HG02884 (cell line): ENCODE measurements around the gene CADM1.

Source experiments
- ATAC-seq: cut with Tn5 transposase; IDR thresholded peaks from one replicate; pipeline ENCODE4 v1.9.1; 2021; ENCODE audit warnings: mild to moderate bottlenecking, moderate library complexity; ENCODE audit not compliant: unreplicated experiment

Gene CADM1

DNA sequence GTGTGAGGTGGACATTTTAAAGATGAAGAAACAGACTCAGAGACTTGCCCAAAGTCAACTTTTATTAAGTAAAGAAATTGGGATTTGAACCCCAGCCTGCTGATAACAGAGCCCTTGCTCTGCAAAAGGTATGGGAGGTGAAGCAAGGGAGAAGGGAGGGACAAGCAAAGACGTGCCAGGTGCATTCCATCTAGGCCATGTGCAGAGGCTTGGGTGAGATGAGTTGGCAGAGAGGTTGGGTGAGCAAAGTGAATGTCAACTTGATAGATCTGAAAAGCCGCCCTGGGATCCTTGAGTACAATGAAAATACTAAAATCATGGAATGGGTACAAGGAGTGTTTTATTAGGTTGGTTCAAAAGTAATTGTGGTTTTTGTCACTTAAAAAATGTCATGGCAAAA is 341.3 kb downstream of the CADM1 start:
- no peak for ATAC-seq

DNA sequence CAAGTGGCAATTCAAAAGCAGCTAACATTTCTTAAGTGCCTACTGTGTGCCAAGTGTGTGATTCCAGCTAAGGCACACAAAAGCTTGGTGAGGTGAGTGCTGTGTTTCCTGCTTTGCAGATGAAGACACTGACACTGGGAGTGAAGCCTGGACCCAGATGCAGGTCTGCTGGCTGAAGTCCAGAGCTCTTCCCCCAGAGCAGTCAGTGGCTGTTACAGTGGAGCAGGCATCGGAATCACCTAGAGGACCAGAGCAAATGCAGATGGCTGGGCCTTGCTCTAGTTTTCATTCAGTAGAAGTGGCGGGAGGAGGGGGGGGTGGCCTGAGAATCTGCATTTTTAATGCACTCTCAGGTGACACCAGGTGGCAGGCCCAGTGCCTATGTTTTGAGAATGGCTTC is 342.3 kb downstream of the CADM1 start:
- ATAC-seq = no peak

DNA sequence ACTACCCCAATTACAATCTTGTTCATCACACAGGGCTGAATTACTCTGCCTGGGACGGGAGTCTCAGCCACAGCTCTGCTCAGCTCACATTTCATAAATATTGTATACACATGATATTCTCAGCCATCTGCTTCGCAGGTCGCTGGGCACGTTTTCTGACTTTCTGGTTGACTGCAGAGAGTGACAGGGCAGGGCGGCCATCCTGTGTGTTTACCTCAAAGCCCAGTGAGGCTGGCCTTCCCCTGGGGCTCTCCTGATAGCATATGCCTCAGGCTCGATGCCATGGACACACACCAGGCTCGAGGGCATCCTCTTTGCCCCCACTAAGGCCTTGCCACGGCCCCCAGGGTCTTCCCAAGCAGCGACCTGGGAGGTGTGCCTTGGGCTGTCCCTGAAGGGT is 345.0 kb downstream of the CADM1 start:
- no peak for ATAC-seq

- ATAC-seq = no peak
Measured at GRCh38 chr11:115158053-115158452, 346.2 kb downstream of the CADM1 start.

DNA sequence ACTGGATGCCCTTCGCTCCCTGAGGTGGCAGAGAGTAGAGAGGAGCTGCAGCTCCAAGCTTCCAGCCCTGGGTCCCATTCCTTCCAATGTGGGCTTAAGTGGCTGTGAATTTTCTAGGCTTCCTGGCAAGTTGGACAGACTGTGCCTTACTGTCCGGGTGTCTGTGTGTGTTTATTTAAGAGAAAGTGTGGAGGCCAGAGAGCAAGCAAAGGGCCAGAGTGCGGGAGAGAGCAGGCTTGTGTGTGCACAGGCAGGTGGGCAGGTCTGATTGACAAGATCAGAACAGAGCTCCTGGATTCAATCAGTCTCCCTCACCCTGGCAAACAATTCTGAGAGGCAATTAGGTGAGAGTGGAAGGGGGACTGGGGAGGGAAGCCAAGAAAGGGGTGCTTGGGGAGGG is 347.0 kb downstream of the CADM1 start:
- no peak for ATAC-seq

- no peak for ATAC-seq
Measured at GRCh38 chr11:115155978-115156377, 348.2 kb downstream of the CADM1 start.

GRCh38 chr11:115155320-115155719 is 348.9 kb downstream of the CADM1 start:
- ATAC-seq = no peak

DNA sequence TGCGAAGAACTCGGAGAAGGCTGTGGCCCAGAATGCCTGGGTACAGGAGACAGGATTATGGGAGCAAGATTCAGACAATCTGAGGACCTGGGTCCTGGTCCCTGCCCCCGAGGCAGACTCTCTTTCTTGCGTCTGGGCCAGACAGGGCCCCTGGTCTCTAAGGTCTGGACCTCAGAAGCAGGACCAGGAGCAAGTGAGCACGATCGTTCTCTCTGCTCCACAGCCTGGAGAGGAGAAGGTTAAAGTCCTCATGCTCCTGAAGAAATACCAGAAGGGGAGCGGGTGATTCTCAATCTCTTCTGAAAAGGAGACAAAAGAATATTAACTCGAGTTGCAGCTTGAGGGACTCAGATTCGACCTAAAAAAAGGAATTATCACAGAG is 349.9 kb downstream of the CADM1 start:
- no peak for ATAC-seq

DNA sequence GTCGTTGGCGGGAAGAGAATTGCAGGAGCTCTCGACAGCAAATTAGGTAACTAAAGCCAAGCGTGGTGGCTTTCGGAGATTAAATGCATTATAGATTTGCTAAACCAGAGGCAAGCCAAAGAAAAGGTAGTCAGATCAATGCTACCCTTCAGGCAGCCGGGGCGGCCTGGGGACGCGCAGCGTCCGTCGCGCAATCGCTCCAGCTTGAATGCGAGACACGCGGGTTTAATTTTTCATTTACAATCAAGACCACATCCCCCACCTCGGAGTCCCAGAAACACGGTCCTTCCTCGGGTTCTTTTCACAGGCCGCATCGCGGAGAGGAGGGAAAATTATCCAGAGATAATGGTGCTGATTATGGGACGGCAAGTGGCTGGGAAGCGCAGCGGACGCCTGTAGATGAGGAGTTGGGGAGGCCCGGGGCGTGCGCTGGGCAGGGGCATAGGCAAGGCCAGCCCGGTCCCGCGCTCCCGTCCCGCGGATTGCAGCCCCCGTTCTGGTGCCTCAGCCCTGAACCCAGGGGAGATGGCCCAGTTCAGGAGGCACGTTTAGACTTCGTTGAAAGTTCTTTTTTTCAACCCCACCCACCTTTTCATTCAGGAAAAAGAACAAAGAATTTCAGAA is 350.4 kb downstream of the CADM1 start:
- no peak for ATAC-seq

DNA sequence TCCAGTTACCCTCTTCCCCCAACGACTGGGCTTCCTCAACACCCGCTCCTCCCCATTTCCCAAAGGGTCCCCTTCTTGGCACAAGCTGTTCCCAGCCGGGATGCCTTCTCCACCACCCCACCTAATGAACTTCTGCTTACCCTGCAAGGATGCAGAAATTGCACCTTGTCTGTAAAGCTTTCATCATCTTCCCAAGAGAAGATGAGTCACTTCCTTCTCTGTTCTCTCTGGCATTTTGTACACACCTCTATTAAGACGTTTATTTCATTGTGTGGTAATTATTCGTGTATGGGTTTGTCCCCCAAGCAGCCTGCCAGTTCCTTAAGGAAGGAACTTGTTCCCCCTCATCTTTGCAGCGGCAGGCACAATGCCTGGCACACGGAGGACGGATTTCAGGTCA is 351.1 kb downstream of the CADM1 start:
- no peak for ATAC-seq

- no peak for ATAC-seq
Measured at GRCh38 chr11:115151010-115151409, 353.2 kb downstream of the CADM1 start.

DNA sequence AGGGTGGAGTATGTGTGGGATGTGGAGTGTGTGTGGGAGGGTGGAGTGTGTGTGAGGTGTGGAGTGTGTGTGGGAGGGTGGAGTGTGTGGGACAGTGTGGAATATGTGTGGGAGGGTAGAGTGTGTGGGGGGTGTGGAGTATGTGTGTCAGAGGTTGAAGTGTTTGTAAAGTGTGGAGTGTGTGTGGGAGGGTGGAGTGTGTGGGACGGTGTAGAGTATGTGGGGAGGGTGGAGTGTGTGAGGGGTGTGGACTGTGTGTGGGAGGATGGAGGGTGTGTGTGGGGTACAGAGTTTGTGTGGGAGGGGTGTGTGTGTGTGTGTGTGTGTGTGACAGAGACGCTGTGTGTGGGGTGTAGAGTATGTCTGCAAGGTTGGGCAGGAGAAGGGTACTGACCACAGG is 355.5 kb downstream of the CADM1 start:
- ATAC-seq = no peak

DNA sequence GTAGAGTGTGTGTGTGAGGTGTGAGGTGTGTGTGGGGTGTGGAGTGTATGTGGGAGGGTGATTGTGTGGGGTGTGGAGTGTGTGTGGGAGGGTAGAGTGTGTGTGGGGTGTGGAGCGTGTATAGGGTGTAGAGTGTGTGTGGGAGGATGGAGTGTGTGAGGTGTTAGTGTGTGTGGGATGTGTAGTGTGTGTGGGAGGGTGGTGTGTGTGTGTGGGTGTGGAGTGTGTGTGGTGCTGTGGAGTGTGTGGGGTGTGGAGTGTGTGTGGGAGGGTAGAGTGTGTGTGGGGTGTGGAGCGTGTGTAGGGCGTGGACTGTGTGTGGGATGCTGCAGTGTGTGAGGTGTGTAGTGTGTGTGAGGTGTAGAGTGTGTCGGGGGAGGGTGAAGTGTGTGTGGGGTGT is 356.1 kb downstream of the CADM1 start:
- no peak for ATAC-seq

DNA sequence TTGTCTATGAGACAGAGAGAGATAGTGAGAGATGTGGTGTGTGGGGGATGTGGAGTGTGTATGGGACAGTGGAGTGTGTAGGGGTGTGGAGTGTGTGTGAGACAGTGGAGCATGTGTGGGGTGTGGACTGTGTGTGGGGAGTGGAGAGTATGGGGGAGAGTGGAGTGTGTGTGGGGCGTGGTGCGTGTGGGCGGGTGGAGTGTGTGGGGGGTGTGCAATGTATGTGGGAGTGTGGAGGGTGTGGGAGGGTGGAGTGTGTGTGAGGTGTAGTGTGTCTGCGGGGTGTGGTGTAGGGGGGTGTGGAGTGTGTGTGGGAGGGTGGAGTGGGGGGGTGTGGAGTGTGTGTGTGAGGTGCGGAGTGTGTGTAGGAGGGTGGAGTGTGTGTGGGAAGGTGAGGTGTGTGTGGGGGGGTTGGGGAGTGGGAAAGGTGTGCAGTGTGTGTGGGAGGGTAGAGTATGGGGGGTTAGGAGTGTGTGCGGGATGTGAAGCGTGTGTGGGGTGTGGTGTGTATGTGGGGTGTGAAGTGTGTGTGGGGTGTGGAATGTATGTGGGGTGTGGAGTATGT is 356.9 kb downstream of the CADM1 start:
- no peak for ATAC-seq

GRCh38 chr11:115146425-115146824 is 357.8 kb downstream of the CADM1 start:
- ATAC-seq = no peak

DNA sequence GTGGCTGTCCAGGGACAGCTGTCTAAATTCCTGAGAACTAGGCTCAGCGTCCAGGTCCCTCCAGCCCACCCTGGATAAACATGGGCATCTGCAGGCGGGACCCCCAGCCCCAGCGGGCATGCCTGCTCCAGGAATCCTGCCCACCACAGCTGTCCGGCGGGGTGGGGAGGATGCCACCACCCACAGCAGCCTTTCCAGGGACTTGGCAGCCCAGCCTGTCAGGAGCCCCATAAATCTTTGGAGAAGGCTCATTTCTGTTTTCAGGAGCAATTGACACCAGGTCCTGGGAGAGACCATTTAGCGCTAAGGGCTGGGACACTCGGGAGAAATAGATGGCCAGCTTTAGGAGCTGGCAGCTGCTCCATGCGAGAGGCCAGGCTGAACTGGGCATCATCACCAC is 358.9 kb downstream of the CADM1 start:
- no peak for ATAC-seq

- no peak for ATAC-seq
Measured at GRCh38 chr11:115144914-115145313, 359.3 kb downstream of the CADM1 start.

GRCh38 chr11:115144014-115144413 is 360.2 kb downstream of the CADM1 start:
- ATAC-seq = no peak

GRCh38 chr11:115141231-115142114 is 362.7 kb downstream of the CADM1 start:
- ATAC-seq = no peak

DNA sequence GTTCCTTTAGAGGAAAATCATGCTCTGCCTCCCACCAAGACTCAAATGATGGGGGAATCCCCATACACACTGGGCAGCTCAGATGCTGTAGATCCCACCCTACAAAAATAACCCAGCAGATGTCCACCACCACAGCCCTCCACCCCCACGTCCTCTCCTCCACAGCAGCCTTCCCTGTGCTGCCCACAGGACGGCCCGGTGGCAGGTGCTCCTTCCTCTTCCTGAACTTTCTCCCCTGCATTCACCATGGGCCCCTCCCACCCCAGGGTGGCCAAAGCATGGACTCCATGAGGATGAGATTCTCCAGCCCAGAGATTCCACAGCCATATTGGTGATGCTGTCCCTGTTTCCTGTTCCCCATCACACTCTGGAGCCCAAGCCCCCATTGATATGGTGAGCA is 368.3 kb downstream of the CADM1 start:
- ATAC-seq = no peak

GRCh38 chr11:115134926-115135325 is 369.3 kb downstream of the CADM1 start:
- no peak for ATAC-seq
